ENCODE measurements around the gene MEIS3.

Gene MEIS3

GRCh38 chr19:47363758-47364531 lies 55.4 kb downstream of the MEIS3 start:
- Histone ChIP-seq H3K4me3 (ENCODE audit: low read length in 2 of 2) (no peak overlapping the region), H3K27ac (ENCODE audit: low read depth in 2 of 2, low read length in 2 of 2) (no peak overlapping the region), H3K27me3 (ENCODE audit: control insufficient read depth in 2 of 2, insufficient read depth in 2 of 2, low read length in 2 of 2) (no peaks in the 10 kb centered on the region), H3K9me3 (ENCODE audit: control insufficient read depth in 2 of 2, low read length in 2 of 2) (no peaks in the 10 kb centered on the region), H3K4me1 (ENCODE audit: control insufficient read depth in 2 of 2, insufficient read depth in 2 of 2, low read length in 2 of 2) (no peaks in the 10 kb centered on the region), H3K36me3 (ENCODE audit: control insufficient read depth in 2 of 2, insufficient read depth in 2 of 2, low read length in 2 of 2) (peaks cover 20 to 48% of the 10 kb centered on the region in 2 donors), H3K9ac (ENCODE audit: low read depth in 1 of 2, low read length in 2 of 2) (no peak overlapping the region)

- no peaks in the 10 kb centered on the region for H3K4me1 ChIP-seq (ENCODE audit: control insufficient read depth in 2 of 2, insufficient read depth in 2 of 2, low read length in 2 of 2)
- H3K9me3 ChIP-seq (ENCODE audit: control insufficient read depth in 2 of 2, low read length in 2 of 2): no peaks in the 10 kb centered on the region
- H3K36me3 ChIP-seq (ENCODE audit: control insufficient read depth in 2 of 2, insufficient read depth in 2 of 2, low read length in 2 of 2): peaks cover 30 to 59% of the 10 kb centered on the region in 2 donors
- no peaks in the 10 kb centered on the region for H3K27me3 ChIP-seq (ENCODE audit: control insufficient read depth in 2 of 2, insufficient read depth in 2 of 2, low read length in 2 of 2)
- H3K9ac ChIP-seq (ENCODE audit: low read depth in 1 of 2, low read length in 2 of 2): no peak overlapping the region
- no peak overlapping the region for H3K4me3 ChIP-seq (ENCODE audit: low read length in 2 of 2)
- no peak overlapping the region for H3K27ac ChIP-seq (ENCODE audit: low read depth in 2 of 2, low read length in 2 of 2)
Observed at GRCh38 chr19:47362321-47362720, 57.0 kb downstream of the MEIS3 start.

GRCh38 chr19:47358936-47359335 lies 60.4 kb downstream of the MEIS3 start:
- H3K27ac ChIP-seq (ENCODE audit: low read depth in 2 of 2, low read length in 2 of 2): no peak overlapping the region
- no peaks in the 10 kb centered on the region for H3K9me3 ChIP-seq (ENCODE audit: control insufficient read depth in 2 of 2, low read length in 2 of 2)
- no peak overlapping the region for H3K4me3 ChIP-seq (ENCODE audit: low read length in 2 of 2)
- no peak overlapping the region for H3K9ac ChIP-seq (ENCODE audit: low read depth in 1 of 2, low read length in 2 of 2)
- H3K36me3 ChIP-seq (ENCODE audit: control insufficient read depth in 2 of 2, insufficient read depth in 2 of 2, low read length in 2 of 2): peaks cover 41 to 66% of the 10 kb centered on the region in 2 donors
- H3K4me1 ChIP-seq (ENCODE audit: control insufficient read depth in 2 of 2, insufficient read depth in 2 of 2, low read length in 2 of 2): no peaks in the 10 kb centered on the region
- H3K27me3 ChIP-seq (ENCODE audit: control insufficient read depth in 2 of 2, insufficient read depth in 2 of 2, low read length in 2 of 2): no peaks in the 10 kb centered on the region

- Histone ChIP-seq H3K27me3 (ENCODE audit: control insufficient read depth in 2 of 2, insufficient read depth in 2 of 2, low read length in 2 of 2) (no peaks in the 10 kb centered on the region), H3K36me3 (ENCODE audit: control insufficient read depth in 2 of 2, insufficient read depth in 2 of 2, low read length in 2 of 2) (peaks cover 41 to 68% of the 10 kb centered on the region in 2 donors), H3K4me3 (ENCODE audit: low read length in 2 of 2) (no peak overlapping the region), H3K27ac (ENCODE audit: low read depth in 2 of 2, low read length in 2 of 2) (no peak overlapping the region), H3K9me3 (ENCODE audit: control insufficient read depth in 2 of 2, low read length in 2 of 2) (no peaks in the 10 kb centered on the region), H3K9ac (ENCODE audit: low read depth in 1 of 2, low read length in 2 of 2) (no peak overlapping the region), H3K4me1 (ENCODE audit: control insufficient read depth in 2 of 2, insufficient read depth in 2 of 2, low read length in 2 of 2) (no peaks in the 10 kb centered on the region)
Observed at GRCh38 chr19:47357788-47358680, 61.3 kb downstream of the MEIS3 start.

GRCh38 chr19:47356900-47357299 lies 62.4 kb downstream of the MEIS3 start:
- Histone ChIP-seq H3K4me1 (ENCODE audit: control insufficient read depth in 2 of 2, insufficient read depth in 2 of 2, low read length in 2 of 2) (no peaks in the 10 kb centered on the region), H3K9ac (ENCODE audit: low read depth in 1 of 2, low read length in 2 of 2) (no peak overlapping the region), H3K27me3 (ENCODE audit: control insufficient read depth in 2 of 2, insufficient read depth in 2 of 2, low read length in 2 of 2) (no peaks in the 10 kb centered on the region), H3K27ac (ENCODE audit: low read depth in 2 of 2, low read length in 2 of 2) (no peak overlapping the region), H3K36me3 (ENCODE audit: control insufficient read depth in 2 of 2, insufficient read depth in 2 of 2, low read length in 2 of 2) (peaks cover 41 to 65% of the 10 kb centered on the region in 2 donors), H3K9me3 (ENCODE audit: control insufficient read depth in 2 of 2, low read length in 2 of 2) (no peaks in the 10 kb centered on the region), H3K4me3 (ENCODE audit: low read length in 2 of 2) (no peak overlapping the region)

- Histone ChIP-seq H3K27ac (ENCODE audit: low read depth in 2 of 2, low read length in 2 of 2) (no peak overlapping the region), H3K36me3 (ENCODE audit: control insufficient read depth in 2 of 2, insufficient read depth in 2 of 2, low read length in 2 of 2) (peaks cover 32 to 39% of the 10 kb centered on the region in 2 donors), H3K9me3 (ENCODE audit: control insufficient read depth in 2 of 2, low read length in 2 of 2) (no peaks in the 10 kb centered on the region), H3K27me3 (ENCODE audit: control insufficient read depth in 2 of 2, insufficient read depth in 2 of 2, low read length in 2 of 2) (no peaks in the 10 kb centered on the region), H3K4me1 (ENCODE audit: control insufficient read depth in 2 of 2, insufficient read depth in 2 of 2, low read length in 2 of 2) (peaks cover 5 to 13% of the 10 kb centered on the region in 2 donors), H3K9ac (ENCODE audit: low read depth in 1 of 2, low read length in 2 of 2) (no peak overlapping the region), H3K4me3 (ENCODE audit: low read length in 2 of 2) (no peak overlapping the region)
Observed at GRCh38 chr19:47353307-47353712, 66.0 kb downstream of the MEIS3 start.

Data from mucosa of rectum (tissue), 2 donors.